Measurements from ENCODE around the gene MRE11. TPM values are rescaled to one million over a fixed set of nuclear protein-coding genes. Genes with fewer than 3 reads are reported as not detected.

Gene MRE11
- total and polyA plus RNA-seq, 2 donors (not counting 1 experiment from before 2014, with no cell fraction given) = 5.7 to 53.5 TPM

DNA sequence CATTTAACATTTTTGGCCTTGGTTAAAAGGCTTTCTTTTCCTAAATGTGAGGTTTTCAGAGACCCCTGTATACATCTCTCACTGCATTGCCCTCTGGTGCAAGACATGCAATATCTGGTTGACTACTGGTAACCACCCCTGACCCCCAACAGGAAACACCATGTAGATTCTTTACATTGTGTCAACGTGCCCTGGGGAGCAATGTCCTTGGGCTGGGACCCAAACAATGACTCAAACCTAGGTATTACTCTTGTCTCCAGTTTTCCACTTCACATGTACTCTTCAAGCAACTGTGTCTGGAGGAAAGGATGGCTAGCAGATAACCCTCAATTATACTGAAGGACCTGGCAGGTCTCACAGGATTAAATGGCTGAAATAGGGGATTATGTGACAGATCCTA is 91.3 kb downstream of the MRE11 start:
- no peak overlapping the region for H3K27ac Mint-ChIP-seq
- no CpG with 5 or more reads among the region's 1 CpG for WGBS (ENCODE audit: insufficient coverage)

GRCh38 chr11:94401773-94402265 is 91.8 kb downstream of the MRE11 start:
- no peak overlapping the region for H2AFZ ChIP-seq (ENCODE audit: insufficient read depth, low read depth, low read length, poor library complexity, severe bottlenecking)
- peaks cover 0 to 31% (median 13%) of the 10 kb centered on the region in 4 experiments for H3K27me3 ChIP-seq (replicated peaks in 1 of 4; ENCODE audit: control extremely low read depth in 1 of 4, control insufficient read depth in 3 of 4, insufficient read depth in 4 of 4, low read length in 3 of 4)
- peaks cover 12% of the 10 kb centered on the region for H3K4me1 Mint-ChIP-seq
- no peak overlapping the region for H3K4me3 Mint-ChIP-seq
- TF ChIP-seq EZH2 (IDR thresholded peaks at IDR 0.05; ENCODE audit: borderline replicate concordance, insufficient read depth, low read depth, low read length, poor library complexity, severe bottlenecking) = no peak
- TF ChIP-seq, protein P1, sequence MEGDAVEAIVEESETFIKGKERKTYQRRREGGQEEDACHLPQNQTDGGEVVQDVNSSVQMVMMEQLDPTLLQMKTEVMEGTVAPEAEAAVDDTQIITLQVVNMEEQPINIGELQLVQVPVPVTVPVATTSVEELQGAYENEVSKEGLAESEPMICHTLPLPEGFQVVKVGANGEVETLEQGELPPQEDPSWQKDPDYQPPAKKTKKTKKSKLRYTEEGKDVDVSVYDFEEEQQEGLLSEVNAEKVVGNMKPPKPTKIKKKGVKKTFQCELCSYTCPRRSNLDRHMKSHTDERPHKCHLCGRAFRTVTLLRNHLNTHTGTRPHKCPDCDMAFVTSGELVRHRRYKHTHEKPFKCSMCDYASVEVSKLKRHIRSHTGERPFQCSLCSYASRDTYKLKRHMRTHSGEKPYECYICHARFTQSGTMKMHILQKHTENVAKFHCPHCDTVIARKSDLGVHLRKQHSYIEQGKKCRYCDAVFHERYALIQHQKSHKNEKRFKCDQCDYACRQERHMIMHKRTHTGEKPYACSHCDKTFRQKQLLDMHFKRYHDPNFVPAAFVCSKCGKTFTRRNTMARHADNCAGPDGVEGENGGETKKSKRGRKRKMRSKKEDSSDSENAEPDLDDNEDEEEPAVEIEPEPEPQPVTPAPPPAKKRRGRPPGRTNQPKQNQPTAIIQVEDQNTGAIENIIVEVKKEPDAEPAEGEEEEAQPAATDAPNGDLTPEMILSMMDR (IDR thresholded peaks at IDR 0.05) = no peak
- no peak overlapping the region for H3K9ac ChIP-seq (ENCODE audit: low read length)
- no peaks in the 10 kb centered on the region for H4K20me1 ChIP-seq (ENCODE audit: control insufficient read depth, insufficient read depth, low read length, poor library complexity, severe bottlenecking)
- no peak overlapping the region for H3K4me3 ChIP-seq (ENCODE audit: control extremely low read depth in 1 of 5, extremely low read depth in 1 of 5, insufficient read depth in 1 of 5, low read depth in 2 of 5, low read length in 4 of 5)
- H3K36me3 ChIP-seq (replicated peaks in 1 of 2; ENCODE audit: control extremely low read depth in 1 of 2, control insufficient read depth in 1 of 2, extremely low read depth in 1 of 2, insufficient read depth in 2 of 2, low read length in 1 of 2) = no peaks in the 10 kb centered on the region
- H3K27me3 Mint-ChIP-seq = peaks cover 54% of the 10 kb centered on the region
- ChIA-PET CTCF (no interaction called here), POLR2A (no interaction called here)
- H3K27ac ChIP-seq (ENCODE audit: low read length in 2 of 2) = no peak overlapping the region
- ATAC-seq (ENCODE audit: low read depth) (no peak), DNase-seq (no peak)
- WGBS (ENCODE audit: insufficient coverage) = 13% methylated on average over 5 of the region's 10 CpGs
- H3K79me2 ChIP-seq (ENCODE audit: control insufficient read depth, insufficient read depth, low read length) = no peaks in the 10 kb centered on the region
- H3K27ac Mint-ChIP-seq = no peak overlapping the region
- peaks cover 5% of the 10 kb centered on the region for H3K9me3 Mint-ChIP-seq (ENCODE audit: insufficient read depth)
- intact Hi-C loops (cut with micrococcal nuclease) = no loop called here
- peaks cover 3 to 10% of the 10 kb centered on the region in 2 donors for H3K4me1 ChIP-seq (ENCODE audit: control insufficient read depth in 2 of 2, insufficient read depth in 2 of 2, low read length in 2 of 2)
- no peak overlapping the region for H3K4me2 ChIP-seq (replicated peaks; ENCODE audit: low read depth, low read length, poor library complexity, severe bottlenecking)
- H3K9me3 ChIP-seq (ENCODE audit: control extremely low read depth in 1 of 3, control insufficient read depth in 2 of 3, insufficient read depth in 1 of 3, low read length in 2 of 3) = peaks cover 0 to 8% (median 0%) of the 10 kb centered on the region in 3 donors

More for the DNA sequence above, 91.3 kb downstream of the MRE11 start:
- DNase-seq (no peak), ATAC-seq (ENCODE audit: low read depth) (no peak)
- no peak overlapping the region for H3K4me2 ChIP-seq (replicated peaks; ENCODE audit: low read depth, low read length, poor library complexity, severe bottlenecking)
- no peaks in the 10 kb centered on the region for H3K36me3 ChIP-seq (replicated peaks in 1 of 2; ENCODE audit: control extremely low read depth in 1 of 2, control insufficient read depth in 1 of 2, extremely low read depth in 1 of 2, insufficient read depth in 2 of 2, low read length in 1 of 2)
- no peak overlapping the region for H2AFZ ChIP-seq (ENCODE audit: insufficient read depth, low read depth, low read length, poor library complexity, severe bottlenecking)
- peaks cover 3 to 10% of the 10 kb centered on the region in 2 donors for H3K4me1 ChIP-seq (ENCODE audit: control insufficient read depth in 2 of 2, insufficient read depth in 2 of 2, low read length in 2 of 2)
- H3K27ac ChIP-seq (ENCODE audit: low read length in 2 of 2) = no peak overlapping the region
- no peak overlapping the region for H3K9ac ChIP-seq (ENCODE audit: low read length)
- no peaks in the 10 kb centered on the region for H4K20me1 ChIP-seq (ENCODE audit: control insufficient read depth, insufficient read depth, low read length, poor library complexity, severe bottlenecking)
- ChIA-PET CTCF (no interaction called here), POLR2A (no interaction called here)
- peaks cover 12% of the 10 kb centered on the region for H3K4me1 Mint-ChIP-seq
- intact Hi-C loops (cut with micrococcal nuclease) = no loop called here
- no peaks in the 10 kb centered on the region for H3K79me2 ChIP-seq (ENCODE audit: control insufficient read depth, insufficient read depth, low read length)
- H3K27me3 Mint-ChIP-seq = peaks cover 50% of the 10 kb centered on the region
- TF ChIP-seq, protein P1 (IDR thresholded peaks at IDR 0.05) = no peak
- no peak for TF ChIP-seq EZH2 (IDR thresholded peaks at IDR 0.05; ENCODE audit: borderline replicate concordance, insufficient read depth, low read depth, low read length, poor library complexity, severe bottlenecking)
- no peak overlapping the region for H3K4me3 Mint-ChIP-seq
- peaks cover 0 to 31% (median 12%) of the 10 kb centered on the region in 4 experiments for H3K27me3 ChIP-seq (replicated peaks in 1 of 4; ENCODE audit: control extremely low read depth in 1 of 4, control insufficient read depth in 3 of 4, insufficient read depth in 4 of 4, low read length in 3 of 4)
- H3K4me3 ChIP-seq (ENCODE audit: control extremely low read depth in 1 of 5, extremely low read depth in 1 of 5, insufficient read depth in 1 of 5, low read depth in 2 of 5, low read length in 4 of 5) = no peak overlapping the region
- peaks cover 0 to 8% (median 0%) of the 10 kb centered on the region in 3 donors for H3K9me3 ChIP-seq (ENCODE audit: control extremely low read depth in 1 of 3, control insufficient read depth in 2 of 3, insufficient read depth in 1 of 3, low read length in 2 of 3)
- peaks cover 5% of the 10 kb centered on the region for H3K9me3 Mint-ChIP-seq (ENCODE audit: insufficient read depth)

All from B cell (primary cell).